MM.1S (cell line): ENCODE results near the gene MFSD6.

ENCODE experiments used
- DNase-seq: peaks from one replicate; pipeline ENCODE4 v3.0.0-alpha.2; 2015
- H2AFZ ChIP-seq: fragments of 300-600 bp; sonication (generic); 2 replicates; pipeline ENCODE4 v1.6.0; 2016; ENCODE audit warnings: antibody characterized with exemption, low read length
- H3F3A ChIP-seq: fragments of 300-600 bp; sonication (generic); 2 replicates; pipeline ENCODE4 v1.6.1; 2016; ENCODE audit warnings: mild to moderate bottlenecking, antibody characterized with exemption, low read length, moderate library complexity, mixed read lengths; ENCODE audit not compliant: insufficient read depth
- H3K27ac ChIP-seq: fragments of 300-600 bp; sonication (generic); 2 replicates; pipeline ENCODE4 v1.5.1; 2016; ENCODE audit warnings: mild to moderate bottlenecking, low read length
- H3K27me3 ChIP-seq: fragments of 300-600 bp; sonication (generic); replicated peaks from 2 replicates; pipeline ENCODE4 v1.6.0; 2016; ENCODE audit warnings: low read length; ENCODE audit not compliant: insufficient read depth
- H3K36me3 ChIP-seq: fragments of 300-600 bp; sonication (generic); replicated peaks from 2 replicates; pipeline ENCODE4 v1.6.1; 2016; ENCODE audit warnings: mild to moderate bottlenecking, low read length, mixed read lengths; ENCODE audit not compliant: insufficient read depth
- H3K4me1 ChIP-seq: fragments of 300-600 bp; sonication (generic); 2 replicates; pipeline ENCODE4 v1.6.1; 2016; ENCODE audit warnings: low read length, mixed read lengths
- H3K4me2 ChIP-seq: fragments of 300-600 bp; sonication (generic); 2 replicates; pipeline ENCODE4 v1.6.0; 2016; ENCODE audit warnings: low read depth, low read length
- H3K4me3 ChIP-seq: fragments of 300-600 bp; sonication (generic); 2 replicates; pipeline ENCODE4 v1.5.1; 2016; ENCODE audit warnings: low read length, mixed read lengths
- H3K79me2 ChIP-seq: fragments of 300-600 bp; sonication (generic); 2 replicates; pipeline ENCODE4 v1.6.1; 2016; ENCODE audit warnings: mixed run types, low read length, mixed read lengths
- H3K9ac ChIP-seq: fragments of 300-600 bp; sonication (generic); 2 replicates; pipeline ENCODE4 v1.6.1; 2016; ENCODE audit warnings: low read length, mixed read lengths
- H3K9me2 ChIP-seq: fragments of 300-600 bp; sonication (generic); replicated peaks from 2 replicates; pipeline ENCODE4 v1.6.1; 2016; ENCODE audit warnings: mild to moderate bottlenecking, low read length, mixed read lengths; ENCODE audit not compliant: insufficient read depth
- H3K9me3 ChIP-seq: fragments of 300-600 bp; sonication (generic); replicated peaks from 2 replicates; pipeline ENCODE4 v1.6.1; 2016; ENCODE audit warnings: mild to moderate bottlenecking, low read length, mixed read lengths; ENCODE audit not compliant: insufficient read depth
- H4K20me1 ChIP-seq: fragments of 300-600 bp; sonication (generic); 2 replicates; pipeline ENCODE4 v1.6.1; 2016; ENCODE audit warnings: mild to moderate bottlenecking, low read length, moderate library complexity, mixed read lengths; ENCODE audit not compliant: insufficient read depth
- EZH2 ChIP-seq: fragments of 300-600 bp; sonication (generic); optimal IDR thresholded peaks from 2 replicates; pipeline ENCODE3; 2017; ENCODE audit warnings: low read depth, mild to moderate bottlenecking, antibody characterized with exemption, low read length, mixed read lengths
- EZH2phosphoT487 ChIP-seq: fragments of 300-600 bp; sonication (generic); IDR thresholded peaks from 2 replicates; pipeline ENCODE4 v1.6.1; 2018; ENCODE audit warnings: antibody characterized with exemption, low read length
- TF ChIP-seq, protein P1 (sequence below): fragments of 300-600 bp; sonication (generic); IDR thresholded peaks from 2 replicates; pipeline ENCODE4 v1.5.1; 2016; ENCODE audit warnings: antibody characterized with exemption, low read length, mixed read lengths

MFSD6 gene

DNA sequence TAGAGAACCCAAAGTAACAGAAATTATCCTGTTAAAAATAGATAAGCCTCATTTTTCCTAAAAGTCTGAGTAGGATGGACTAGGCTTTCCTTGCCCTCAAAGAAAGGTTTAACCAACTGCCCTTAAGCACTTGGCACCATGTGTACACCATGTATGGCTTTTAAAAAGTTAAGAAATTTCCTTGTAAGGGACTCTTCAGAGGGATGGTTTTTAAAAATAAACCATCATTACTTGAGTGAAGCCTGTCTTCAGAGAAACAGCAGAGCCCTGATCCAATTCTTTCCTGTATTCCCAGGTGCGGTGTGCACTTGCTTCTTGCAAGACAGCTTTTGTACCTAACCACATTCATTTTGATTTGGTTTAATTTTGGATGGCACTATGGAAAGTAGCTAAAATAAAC lies 127.4 kb downstream of the MFSD6 start:
- peak overlapping the region; percentile 91; the same call in 1 of the 2 replicates for H3K9ac ChIP-seq
- no peaks in the 10 kb centered on the region for H3K9me2 ChIP-seq
- H3K4me2 ChIP-seq, result peak overlapping the region; percentile 97
- no peaks in the 10 kb centered on the region for H4K20me1 ChIP-seq
- no peaks in the 10 kb centered on the region for H3K36me3 ChIP-seq
- peaks cover 5% of the 10 kb centered on the region; the same call in 1 of the 2 replicates for H3K79me2 ChIP-seq
- H3F3A ChIP-seq, result peaks cover 13% of the 10 kb centered on the region; the same call in 1 of the 2 replicates
- peak overlapping the region; percentile 81 for H3K4me3 ChIP-seq
- no peak for DNase-seq
- H3K27me3 ChIP-seq, result no peaks in the 10 kb centered on the region
- H3K27ac ChIP-seq, result no peak overlapping the region
- TF ChIP-seq EZH2phosphoT487 (no peak), EZH2 (no peak)
- TF ChIP-seq, protein P1, sequence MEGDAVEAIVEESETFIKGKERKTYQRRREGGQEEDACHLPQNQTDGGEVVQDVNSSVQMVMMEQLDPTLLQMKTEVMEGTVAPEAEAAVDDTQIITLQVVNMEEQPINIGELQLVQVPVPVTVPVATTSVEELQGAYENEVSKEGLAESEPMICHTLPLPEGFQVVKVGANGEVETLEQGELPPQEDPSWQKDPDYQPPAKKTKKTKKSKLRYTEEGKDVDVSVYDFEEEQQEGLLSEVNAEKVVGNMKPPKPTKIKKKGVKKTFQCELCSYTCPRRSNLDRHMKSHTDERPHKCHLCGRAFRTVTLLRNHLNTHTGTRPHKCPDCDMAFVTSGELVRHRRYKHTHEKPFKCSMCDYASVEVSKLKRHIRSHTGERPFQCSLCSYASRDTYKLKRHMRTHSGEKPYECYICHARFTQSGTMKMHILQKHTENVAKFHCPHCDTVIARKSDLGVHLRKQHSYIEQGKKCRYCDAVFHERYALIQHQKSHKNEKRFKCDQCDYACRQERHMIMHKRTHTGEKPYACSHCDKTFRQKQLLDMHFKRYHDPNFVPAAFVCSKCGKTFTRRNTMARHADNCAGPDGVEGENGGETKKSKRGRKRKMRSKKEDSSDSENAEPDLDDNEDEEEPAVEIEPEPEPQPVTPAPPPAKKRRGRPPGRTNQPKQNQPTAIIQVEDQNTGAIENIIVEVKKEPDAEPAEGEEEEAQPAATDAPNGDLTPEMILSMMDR, result no peak
- peaks cover 13% of the 10 kb centered on the region for H3K4me1 ChIP-seq
- no peak overlapping the region; the same call in 1 of the 2 replicates for H2AFZ ChIP-seq
- H3K9me3 ChIP-seq, result no peaks in the 10 kb centered on the region

DNA sequence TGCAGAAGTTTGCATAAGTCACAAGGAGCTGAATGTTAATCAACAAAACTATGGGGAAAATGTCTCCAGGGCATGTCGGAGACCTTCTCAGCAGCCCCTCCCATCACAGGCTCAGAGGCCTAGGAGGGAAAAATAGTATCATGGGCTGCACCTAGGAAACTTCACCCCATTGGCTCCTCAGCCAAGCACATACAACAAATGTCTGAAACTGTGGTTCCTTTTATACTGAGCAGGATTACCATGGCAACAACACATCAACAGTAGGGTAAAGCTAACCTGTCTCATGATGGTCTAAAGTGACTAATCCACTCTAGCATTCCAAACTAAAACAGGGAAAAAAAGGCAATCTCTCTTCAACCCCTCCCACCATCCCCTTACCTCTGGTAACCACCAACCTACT lies 129.6 kb downstream of the MFSD6 start:
- Histone ChIP-seq H3K9ac (no peak overlapping the region), H3K4me2 (no peak overlapping the region), H3K9me3 (no peaks in the 10 kb centered on the region), H3K36me3 (no peaks in the 10 kb centered on the region), H3K27me3 (no peaks in the 10 kb centered on the region), H2AFZ (no peak overlapping the region), H3K27ac (no peak overlapping the region), H3K4me1 (peaks cover 13% of the 10 kb centered on the region), H3K9me2 (no peaks in the 10 kb centered on the region), H3F3A (peaks cover 13% of the 10 kb centered on the region; the same call in 1 of the 2 replicates), H3K4me3 (no peak overlapping the region), H4K20me1 (no peaks in the 10 kb centered on the region), H3K79me2 (peaks cover 5% of the 10 kb centered on the region; the same call in 1 of the 2 replicates)
- DNase-seq, result no peak
- TF ChIP-seq, protein P1, result no peak
- TF ChIP-seq EZH2 (no peak), EZH2phosphoT487 (no peak)

DNA sequence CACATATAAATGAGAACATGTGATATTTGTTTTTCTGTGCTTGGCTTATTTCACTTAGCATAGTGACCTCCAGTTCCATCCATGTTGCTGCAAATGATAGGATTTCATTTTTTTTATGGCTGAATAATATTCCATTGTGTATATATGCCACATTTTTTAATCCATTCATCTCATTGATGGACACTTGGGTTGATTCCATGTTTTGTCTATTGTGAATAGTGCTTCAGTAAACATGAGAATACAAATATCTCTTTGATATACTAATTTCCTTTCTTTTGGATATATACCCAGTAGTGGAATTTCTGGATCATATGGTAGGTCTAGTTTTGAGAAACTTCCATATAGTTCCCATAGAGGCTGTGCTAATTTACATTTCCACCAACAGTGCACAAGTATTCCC lies 130.0 kb downstream of the MFSD6 start:
- peaks cover 5% of the 10 kb centered on the region; the same call in 1 of the 2 replicates for H3K79me2 ChIP-seq
- TF ChIP-seq EZH2phosphoT487 (no peak), EZH2 (no peak)
- TF ChIP-seq, protein P1, result no peak
- no peaks in the 10 kb centered on the region for H3K36me3 ChIP-seq
- peaks cover 13% of the 10 kb centered on the region; the same call in 1 of the 2 replicates for H3F3A ChIP-seq
- H3K9ac ChIP-seq, result no peak overlapping the region
- H3K4me3 ChIP-seq, result no peak overlapping the region
- H3K4me1 ChIP-seq, result peaks cover 13% of the 10 kb centered on the region
- no peak for DNase-seq
- no peak overlapping the region for H3K27ac ChIP-seq
- no peak overlapping the region for H2AFZ ChIP-seq
- H3K9me3 ChIP-seq, result no peaks in the 10 kb centered on the region
- no peaks in the 10 kb centered on the region for H3K9me2 ChIP-seq
- no peak overlapping the region for H3K4me2 ChIP-seq
- no peaks in the 10 kb centered on the region for H3K27me3 ChIP-seq
- no peaks in the 10 kb centered on the region for H4K20me1 ChIP-seq
